Measurements from ENCODE around the gene CHRM1.

CHRM1 gene

GRCh38 chr11:62925745-62926679 lies 4.8 kb upstream of the CHRM1 start:
- no peak for DNase-seq

GRCh38 chr11:62925308-62925707 lies 4.1 kb upstream of the CHRM1 start:
- no peak for DNase-seq

- DNase-seq: no peak
Observed at GRCh38 chr11:62923601-62924411, 2.6 kb upstream of the CHRM1 start.

- no peak for DNase-seq
Observed at GRCh38 chr11:62922653-62923431, 1.7 kb upstream of the CHRM1 start.

- no peak for DNase-seq
Observed at GRCh38 chr11:62922189-62922589, 1.0 kb upstream of the CHRM1 start.

GRCh38 chr11:62921573-62922188 lies 518 bp upstream of the CHRM1 start:
- DNase-seq: no peak

- no peak for DNase-seq
Observed at GRCh38 chr11:62919898-62920640, 1.1 kb downstream of the CHRM1 start.

- DNase-seq: no peak
Observed at GRCh38 chr11:62919476-62919875, 1.7 kb downstream of the CHRM1 start.

- DNase-seq: no peak
Observed at GRCh38 chr11:62918531-62918930, 2.6 kb downstream of the CHRM1 start.

GRCh38 chr11:62917906-62918502 lies 3.2 kb downstream of the CHRM1 start:
- no peak for DNase-seq

GRCh38 chr11:62914416-62914815 lies 6.7 kb downstream of the CHRM1 start:
- no peak for DNase-seq

- no peak for DNase-seq
Observed at GRCh38 chr11:62912268-62912667, 8.9 kb downstream of the CHRM1 start.

- DNase-seq: no peak
Observed at GRCh38 chr11:62911137-62912130, 9.7 kb downstream of the CHRM1 start.

- no peak for DNase-seq
Observed at GRCh38 chr11:62910141-62910882, 10.9 kb downstream of the CHRM1 start.

GRCh38 chr11:62909107-62909894 lies 11.9 kb downstream of the CHRM1 start:
- no peak for DNase-seq

GRCh38 chr11:62908468-62909072 lies 12.6 kb downstream of the CHRM1 start:
- DNase-seq: no peak

GRCh38 chr11:62905927-62906531 lies 15.1 kb downstream of the CHRM1 start:
- no peak for DNase-seq

GRCh38 chr11:62905296-62905695 lies 15.9 kb downstream of the CHRM1 start:
- DNase-seq: no peak
